Activated CD8-positive, alpha-beta memory T cell treated with anti-CD3 and anti-CD28 coated beads for 48 hours (primary cell): ENCODE data around the gene TTC14.

Experiments used
- DNase-seq, 3 experiments: peaks; one replicate each; pipeline ENCODE4 v3.0.0-alpha.2; 2020; ENCODE audit warnings: low read depth in 2 of 3, low spot score in 2 of 3

The TTC14 gene

GRCh38 chr3:180631317-180631716 lies 29.4 kb downstream of the TTC14 start:
- no peak for DNase-seq

- DNase-seq: no peak
These were observed 31.8 kb downstream of the TTC14 start for GRCh38 chr3:180633722-180634121.

- no peak for DNase-seq
These were observed 39.0 kb downstream of the TTC14 start for GRCh38 chr3:180640987-180641386.

GRCh38 chr3:180646187-180646790 lies 44.3 kb downstream of the TTC14 start:
- DNase-seq: no peak

GRCh38 chr3:180656406-180656805 lies 54.4 kb downstream of the TTC14 start:
- DNase-seq: no peak

- DNase-seq: no peak
These were observed 55.1 kb downstream of the TTC14 start for GRCh38 chr3:180657094-180657493.
